Keratinocyte (primary cell): ENCODE data around the gene ERCC6. TPM values are rescaled to one million over a fixed set of nuclear protein-coding genes. Genes with fewer than 3 reads are reported as not detected.

Experiments
- DNase-seq: peaks from one replicate; pipeline ENCODE4 v3.0.0-alpha.2; 2011; ENCODE audit warnings: low read depth, missing footprints, low spot score
- FAIRE-seq: peaks from 2 replicates; lab custom pipeline; 2011; peaks lifted over from hg19 to GRCh38; lab: Jason Lieb, UNC
- H2AFZ ChIP-seq: 2 replicates; pipeline ENCODE4 v1.6.0; 2012; ENCODE audit warnings: low read length, control low read depth, inconsistent platforms; ENCODE audit not compliant: control insufficient read depth
- H3K27ac ChIP-seq: 2 replicates; pipeline ENCODE4 v1.5.1; 2011; ENCODE audit warnings: low read length; ENCODE audit not compliant: control insufficient read depth, insufficient read depth
- H3K27me3 ChIP-seq: 3 replicates; pipeline ENCODE4 v1.6.0; 2011; ENCODE audit warnings: low read length; ENCODE audit not compliant: control insufficient read depth, insufficient read depth; ENCODE audit errors: extremely low read depth
- H3K36me3 ChIP-seq, 2 experiments: 2 replicates in 1 of 2; 3 replicates in 1 of 2; pipeline ENCODE4 v1.5.1; 2011; ENCODE audit warnings: low read length in 2 of 2, mild to moderate bottlenecking in 1 of 2; ENCODE audit not compliant: control insufficient read depth in 2 of 2, insufficient read depth in 2 of 2; ENCODE audit errors: extremely low read depth in 1 of 2
- H3K4me1 ChIP-seq: 3 replicates; pipeline ENCODE4 v1.5.1; 2011; ENCODE audit warnings: low read length; ENCODE audit not compliant: control insufficient read depth, insufficient read depth; ENCODE audit errors: extremely low read depth
- H3K4me2 ChIP-seq: 3 replicates; pipeline ENCODE4 v1.6.0; 2011; ENCODE audit warnings: low read depth, low read length; ENCODE audit not compliant: control insufficient read depth, insufficient read depth; ENCODE audit errors: extremely low read depth
- H3K4me3 ChIP-seq, 3 experiments: fragments of 200-600 bp in 1 of 3; sonication (generic) in 1 of 3; 2 replicates in 2 of 3; 3 replicates in 1 of 3; pipeline ENCODE4 v1.5.1; 2011 to 2016; ENCODE audit warnings: low read length in 3 of 3, mild to moderate bottlenecking in 3 of 3, control low read depth in 2 of 3, inconsistent platforms in 1 of 3, low read depth in 1 of 3, mixed read lengths in 1 of 3, mixed run types in 1 of 3, moderate library complexity in 1 of 3; ENCODE audit not compliant: control insufficient read depth in 2 of 3, insufficient read depth in 2 of 3; ENCODE audit errors: extremely low read depth in 1 of 3
- H3K79me2 ChIP-seq: 2 replicates; pipeline ENCODE4 v1.6.0; 2012; ENCODE audit warnings: low read length; ENCODE audit not compliant: control insufficient read depth, insufficient read depth
- H3K9ac ChIP-seq: 3 replicates; pipeline ENCODE4 v1.6.0; 2011; ENCODE audit warnings: low read length; ENCODE audit not compliant: control insufficient read depth, insufficient read depth; ENCODE audit errors: extremely low read depth
- H3K9me1 ChIP-seq: 3 replicates; pipeline ENCODE4 v1.6.0; 2011; ENCODE audit warnings: low read length; ENCODE audit not compliant: control insufficient read depth, insufficient read depth; ENCODE audit errors: extremely low read depth
- H3K9me3 ChIP-seq: 2 replicates; pipeline ENCODE4 v1.5.1; 2012; ENCODE audit warnings: low read depth, low read length; ENCODE audit not compliant: control insufficient read depth
- H4K20me1 ChIP-seq: 3 replicates; pipeline ENCODE4 v1.6.0; 2011; ENCODE audit warnings: low read length; ENCODE audit not compliant: control insufficient read depth, insufficient read depth; ENCODE audit errors: extremely low read depth
- EZH2 ChIP-seq: IDR thresholded peaks from one replicate; pipeline ENCODE4 v1.6.1; 2012; ENCODE audit warnings: inconsistent platforms, mild to moderate bottlenecking, low read length, moderate library complexity
- dilution Hi-C: fragments of 300-500 bp; cut with MboI; formaldehyde crosslinking; loops from one replicate; pipeline ENCODE4 v1.7.0; 2020; ENCODE audit warnings: low sequenced_read_pairs; ENCODE audit not compliant: extremely low pct_ligation_motif_present
- polyA plus RNA-seq, 5 experiments: library from polyadenylated mRNA; depleted of rRNA in 3 of 5; stranded (reverse) in 3 of 5; stranded (forward) in 1 of 5; unstranded in 1 of 5; fragments of >200 nt; gene quantifications; 1 replicate in 1 of 5; 2 replicates in 3 of 5; 3 replicates in 1 of 5; pipeline versions ENCODE4 v1.2.1 to v1.2.3, GENCODE V29; 2011 to 2012; ENCODE audit warnings: missing spikeins in 2 of 5, low read depth in 1 of 5, low replicate concordance in 1 of 5
- TF ChIP-seq, protein P1 (sequence below), 3 experiments: IDR thresholded peaks in 1 of 3; conservative IDR thresholded peaks in 1 of 3; optimal IDR thresholded peaks in 1 of 3; 2 replicates in 2 of 3; 3 replicates in 1 of 3; pipeline versions ENCODE3 to v1.5.1; 2011; ENCODE audit warnings: low read length in 3 of 3, mild to moderate bottlenecking in 3 of 3, moderate library complexity in 2 of 3, control low read depth in 1 of 3, inconsistent platforms in 1 of 3; ENCODE audit not compliant: insufficient read depth in 2 of 3; ENCODE audit errors: extremely low read depth in 1 of 3

The ERCC6 gene
- polyA plus RNA-seq, 1 donor (not counting 4 experiments of a cell fraction or from before 2014, with no cell fraction given): 36.8 TPM

DNA sequence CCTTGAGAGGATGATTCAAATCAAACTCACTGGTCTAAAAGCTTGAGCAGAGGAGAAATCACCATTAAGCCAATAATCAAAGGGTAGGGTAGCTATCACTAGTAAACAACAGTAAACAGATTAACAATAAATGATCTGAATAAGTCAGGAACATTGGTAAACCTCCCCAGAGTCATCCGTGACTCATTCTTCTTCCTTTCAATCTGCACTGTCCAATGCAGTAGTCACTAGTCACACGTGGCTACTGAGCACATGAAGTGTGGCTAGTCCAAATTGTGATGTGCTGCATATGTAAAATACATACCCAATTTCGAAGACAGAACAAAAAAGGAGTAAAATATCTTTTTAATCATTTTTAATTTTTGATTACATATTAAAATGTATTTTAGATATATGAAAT lies 64.0 kb downstream of the ERCC6 start:
- no peak overlapping the region for H3K4me3 ChIP-seq
- H3K4me2 ChIP-seq: no peak overlapping the region
- peak overlapping the region; percentile 34 for H3K27ac ChIP-seq
- no peak overlapping the region for H3K9ac ChIP-seq
- H3K4me1 ChIP-seq: no peaks in the 10 kb centered on the region
- H3K9me3 ChIP-seq: no peaks in the 10 kb centered on the region
- no peak for TF ChIP-seq EZH2
- TF ChIP-seq, protein P1, sequence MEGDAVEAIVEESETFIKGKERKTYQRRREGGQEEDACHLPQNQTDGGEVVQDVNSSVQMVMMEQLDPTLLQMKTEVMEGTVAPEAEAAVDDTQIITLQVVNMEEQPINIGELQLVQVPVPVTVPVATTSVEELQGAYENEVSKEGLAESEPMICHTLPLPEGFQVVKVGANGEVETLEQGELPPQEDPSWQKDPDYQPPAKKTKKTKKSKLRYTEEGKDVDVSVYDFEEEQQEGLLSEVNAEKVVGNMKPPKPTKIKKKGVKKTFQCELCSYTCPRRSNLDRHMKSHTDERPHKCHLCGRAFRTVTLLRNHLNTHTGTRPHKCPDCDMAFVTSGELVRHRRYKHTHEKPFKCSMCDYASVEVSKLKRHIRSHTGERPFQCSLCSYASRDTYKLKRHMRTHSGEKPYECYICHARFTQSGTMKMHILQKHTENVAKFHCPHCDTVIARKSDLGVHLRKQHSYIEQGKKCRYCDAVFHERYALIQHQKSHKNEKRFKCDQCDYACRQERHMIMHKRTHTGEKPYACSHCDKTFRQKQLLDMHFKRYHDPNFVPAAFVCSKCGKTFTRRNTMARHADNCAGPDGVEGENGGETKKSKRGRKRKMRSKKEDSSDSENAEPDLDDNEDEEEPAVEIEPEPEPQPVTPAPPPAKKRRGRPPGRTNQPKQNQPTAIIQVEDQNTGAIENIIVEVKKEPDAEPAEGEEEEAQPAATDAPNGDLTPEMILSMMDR (optimal IDR thresholded peaks at IDR 0.05 in 1 of 3, IDR thresholded peaks at IDR 0.05 in 1 of 3, conservative IDR thresholded peaks at IDR 0.05 in 1 of 3; ENCODE audit: extremely low read depth in 1 of 3, insufficient read depth in 2 of 3, low read length in 3 of 3): no peak
- H4K20me1 ChIP-seq: no peaks in the 10 kb centered on the region
- no peaks in the 10 kb centered on the region for H3K27me3 ChIP-seq
- no peak for DNase-seq
- dilution Hi-C loops: no loop called here
- no peak overlapping the region for H2AFZ ChIP-seq
- H3K36me3 ChIP-seq: peaks cover 38 to 57% of the 10 kb centered on the region in 2 experiments
- no peaks in the 10 kb centered on the region for H3K79me2 ChIP-seq
- FAIRE-seq: no peak
- no peaks in the 10 kb centered on the region for H3K9me1 ChIP-seq

DNA sequence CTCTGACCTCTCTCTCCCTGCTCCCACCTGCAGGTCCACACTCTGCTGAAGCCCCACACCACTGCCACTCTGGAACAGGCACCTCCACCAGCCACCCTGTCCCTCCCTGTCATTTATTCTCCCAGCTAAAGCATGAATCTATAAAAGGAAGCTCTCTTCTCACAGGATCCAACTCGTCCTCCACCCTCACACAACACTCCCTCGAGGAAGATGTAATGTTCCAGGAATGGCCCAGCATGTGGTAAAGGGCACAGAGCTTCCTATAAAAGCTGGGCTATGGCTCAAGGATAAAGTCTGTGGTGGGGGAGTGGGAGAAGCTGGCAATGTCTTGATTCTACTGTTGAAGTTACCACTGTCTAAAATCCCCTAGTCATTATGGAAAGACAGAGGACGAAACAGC lies 67.4 kb downstream of the ERCC6 start:
- H3K4me3 ChIP-seq: no peak overlapping the region
- peaks cover 24 to 46% of the 10 kb centered on the region in 2 experiments for H3K36me3 ChIP-seq
- no peak overlapping the region for H3K4me2 ChIP-seq
- TF ChIP-seq, protein P1 (optimal IDR thresholded peaks at IDR 0.05 in 1 of 3, IDR thresholded peaks at IDR 0.05 in 1 of 3, conservative IDR thresholded peaks at IDR 0.05 in 1 of 3; ENCODE audit: extremely low read depth in 1 of 3, insufficient read depth in 2 of 3, low read length in 3 of 3): no peak
- H3K27me3 ChIP-seq: no peaks in the 10 kb centered on the region
- DNase-seq: no peak
- FAIRE-seq: no peak
- dilution Hi-C loops: no loop called here
- no peaks in the 10 kb centered on the region for H3K9me1 ChIP-seq
- no peaks in the 10 kb centered on the region for H3K4me1 ChIP-seq
- no peak overlapping the region for H3K27ac ChIP-seq
- no peak overlapping the region for H2AFZ ChIP-seq
- no peak overlapping the region for H3K9ac ChIP-seq
- H3K9me3 ChIP-seq: no peaks in the 10 kb centered on the region
- H3K79me2 ChIP-seq: no peaks in the 10 kb centered on the region
- H4K20me1 ChIP-seq: no peaks in the 10 kb centered on the region
